Lower leg skin (tissue), 4 donors: ENCODE results near the gene ZFAND3. TPM values are rescaled to one million over a fixed set of nuclear protein-coding genes. Genes with fewer than 3 reads are reported as not detected.

Experiments used
- DNase-seq, 2 donors: peaks; one replicate each; pipeline ENCODE4 v3.0.0-alpha.2; 2019; ENCODE audit warnings: low spot score in 2 of 2
- H3K4me3 ChIP-seq: fragments of 200-600 bp; sonication (generic); 2 replicates; pipeline ENCODE4 v1.5.1; 2017; ENCODE audit warnings: mild to moderate bottlenecking, low read depth; ENCODE audit not compliant: poor library complexity, severe bottlenecking
- POLR2A ChIP-seq, 2 donors: fragments of 450-650 bp; IDR thresholded peaks; one replicate each; pipeline ENCODE4 v1.6.1; 2016 to 2017; ENCODE audit warnings: antibody characterized with exemption in 2 of 2, mild to moderate bottlenecking in 1 of 2, moderate library complexity in 1 of 2
- WGBS, 2 donors: methylation state at CpG; one replicate each; pipeline ENCODE4 v1.1.5; 2018; 5-methylcytosine and 5-hydroxymethylcytosine counted together
- intact Hi-C: fragments of 100-400 bp; cut with DNase I; formaldehyde crosslinking; loops from one replicate; pipeline ENCODE4 v1.15.0; 2023; ENCODE audit warnings: low total_unique reads
- total RNA-seq, 4 donors: library from RNA; depleted of rRNA; stranded (reverse); fragments of >200 nt; gene quantifications; one replicate each; pipeline ENCODE4 v1.1.0, GENCODE V29; 2016
- TF ChIP-seq, protein P1 (sequence below), 3 donors: fragments of 450-650 bp; IDR thresholded peaks; one replicate each; pipeline ENCODE4 v1.5.1; 2016; ENCODE audit warnings: antibody characterized with exemption in 3 of 3, mild to moderate bottlenecking in 3 of 3, moderate library complexity in 2 of 3

The ZFAND3 gene
- total RNA-seq, 4 donors from 2014 or later, result 26.3 to 40.8 (median 30.3) TPM

DNA sequence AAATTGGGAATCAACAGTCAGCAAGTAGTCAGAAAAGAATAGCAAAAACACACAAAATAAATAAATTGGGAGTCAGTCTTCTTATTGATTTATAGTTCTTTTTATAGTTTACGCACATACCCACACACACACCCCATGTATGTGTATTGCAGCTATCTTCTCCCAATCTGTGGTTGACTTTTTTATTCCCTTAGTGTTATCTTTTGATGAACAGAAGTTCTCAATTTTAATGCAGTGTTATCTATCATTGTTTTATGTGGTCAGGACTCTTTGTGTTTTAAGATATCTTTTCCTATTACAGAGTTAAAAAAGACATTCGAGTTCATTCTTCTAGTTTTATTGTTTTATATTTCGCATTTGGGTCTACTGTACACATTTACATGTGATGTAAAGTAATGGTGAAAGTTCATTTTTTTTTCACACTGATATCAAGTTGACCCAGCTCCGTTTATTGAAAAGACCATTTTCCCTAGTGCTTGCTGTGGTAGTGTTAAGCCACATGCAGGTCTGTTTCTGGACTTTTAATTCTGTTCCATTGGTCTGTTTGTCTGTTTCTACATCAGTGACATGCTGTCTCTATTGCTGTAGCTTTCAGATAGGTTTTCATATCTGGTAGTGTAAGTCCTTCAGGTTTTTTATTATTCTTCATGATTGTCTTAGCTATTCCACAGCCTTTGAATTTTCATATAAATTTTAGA, 78.4 kb downstream of the ZFAND3 start:
- H3K4me3 ChIP-seq, result no peak overlapping the region
- 77 to 87% methylated on average over 4 of the region's 4 CpGs for WGBS, 2 donors
- no peak for DNase-seq
- no peak for TF ChIP-seq POLR2A (IDR thresholded peaks at IDR 0.05)
- TF ChIP-seq, protein P1, sequence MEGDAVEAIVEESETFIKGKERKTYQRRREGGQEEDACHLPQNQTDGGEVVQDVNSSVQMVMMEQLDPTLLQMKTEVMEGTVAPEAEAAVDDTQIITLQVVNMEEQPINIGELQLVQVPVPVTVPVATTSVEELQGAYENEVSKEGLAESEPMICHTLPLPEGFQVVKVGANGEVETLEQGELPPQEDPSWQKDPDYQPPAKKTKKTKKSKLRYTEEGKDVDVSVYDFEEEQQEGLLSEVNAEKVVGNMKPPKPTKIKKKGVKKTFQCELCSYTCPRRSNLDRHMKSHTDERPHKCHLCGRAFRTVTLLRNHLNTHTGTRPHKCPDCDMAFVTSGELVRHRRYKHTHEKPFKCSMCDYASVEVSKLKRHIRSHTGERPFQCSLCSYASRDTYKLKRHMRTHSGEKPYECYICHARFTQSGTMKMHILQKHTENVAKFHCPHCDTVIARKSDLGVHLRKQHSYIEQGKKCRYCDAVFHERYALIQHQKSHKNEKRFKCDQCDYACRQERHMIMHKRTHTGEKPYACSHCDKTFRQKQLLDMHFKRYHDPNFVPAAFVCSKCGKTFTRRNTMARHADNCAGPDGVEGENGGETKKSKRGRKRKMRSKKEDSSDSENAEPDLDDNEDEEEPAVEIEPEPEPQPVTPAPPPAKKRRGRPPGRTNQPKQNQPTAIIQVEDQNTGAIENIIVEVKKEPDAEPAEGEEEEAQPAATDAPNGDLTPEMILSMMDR (IDR thresholded peaks at IDR 0.05), result no peak
- intact Hi-C loops, result no loop called here

DNA sequence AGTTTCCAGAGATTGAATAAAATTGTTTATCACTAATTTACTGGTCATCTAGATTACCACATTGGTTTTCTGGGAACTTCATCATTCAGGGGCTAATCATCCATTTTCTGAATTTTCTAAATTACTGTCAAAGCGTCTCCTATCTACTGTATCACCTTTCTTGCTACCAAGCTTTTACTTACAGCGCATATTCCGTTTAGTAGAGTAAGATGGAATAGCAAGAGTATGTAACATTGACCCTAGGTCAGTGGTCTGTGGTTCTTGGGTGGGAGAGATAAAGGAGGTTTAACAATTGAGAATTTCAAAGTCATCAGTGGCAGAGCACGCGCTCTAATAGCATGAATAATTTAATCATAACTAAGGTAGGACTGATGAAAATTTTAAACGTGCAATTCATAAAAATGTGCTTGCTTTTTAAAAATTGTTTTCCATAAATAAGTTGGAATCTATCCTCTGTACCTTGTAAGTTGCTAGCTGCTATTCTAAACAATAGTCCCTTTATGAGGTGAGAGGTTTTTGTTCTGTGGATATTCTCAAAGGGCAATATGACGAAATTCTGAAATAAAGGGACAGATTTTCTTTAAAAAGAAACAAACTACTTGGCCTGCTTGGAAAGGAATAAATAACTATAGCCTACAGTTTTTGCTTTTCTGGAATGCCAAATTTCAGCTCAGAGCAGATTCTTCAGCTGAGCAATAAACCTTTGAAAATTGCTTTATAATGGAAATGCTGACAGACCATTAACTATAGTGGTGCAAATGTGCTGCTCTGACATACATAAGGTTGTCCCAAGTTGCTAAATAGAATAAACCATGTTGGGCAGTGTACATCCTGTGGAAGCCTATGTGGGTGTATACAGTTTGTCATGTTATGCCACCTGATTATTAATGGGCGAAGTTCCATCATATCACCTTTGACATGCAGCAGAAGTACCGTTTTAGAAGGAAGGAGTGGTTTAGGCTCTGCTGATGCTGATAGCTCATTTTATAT, 84.1 kb downstream of the ZFAND3 start:
- WGBS, 2 donors, result 78 to 83% methylated on average over 9 of the region's 9 CpGs
- intact Hi-C loops, result no loop called here
- no peak overlapping the region for H3K4me3 ChIP-seq
- no peak for DNase-seq
- TF ChIP-seq, protein P1 (IDR thresholded peaks at IDR 0.05), result no peak
- no peak for TF ChIP-seq POLR2A (IDR thresholded peaks at IDR 0.05)

DNA sequence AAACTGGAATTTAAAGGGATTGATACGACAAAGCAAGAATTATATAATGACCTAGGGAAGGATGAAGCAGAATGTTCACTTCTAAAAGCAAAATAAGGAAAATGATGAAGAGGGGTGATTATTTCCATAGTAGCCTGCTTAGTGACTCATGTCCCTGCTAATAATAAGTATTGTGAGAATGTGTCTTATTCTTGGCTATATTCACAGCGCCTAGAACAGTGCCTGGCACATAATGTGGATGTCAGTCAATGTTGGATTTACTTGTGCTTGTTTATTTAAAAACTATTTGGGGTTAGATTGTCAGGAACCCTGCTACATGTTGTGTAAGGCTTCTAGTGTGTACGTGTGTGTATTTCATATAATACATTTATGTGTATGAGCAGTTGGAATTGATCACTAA, 85.1 kb downstream of the ZFAND3 start:
- no peak for TF ChIP-seq POLR2A (IDR thresholded peaks at IDR 0.05)
- TF ChIP-seq, protein P1 (IDR thresholded peaks at IDR 0.05), result no peak
- 79 to 83% methylated on average over 3 of the region's 3 CpGs for WGBS, 2 donors
- intact Hi-C loops, result no loop called here

DNA sequence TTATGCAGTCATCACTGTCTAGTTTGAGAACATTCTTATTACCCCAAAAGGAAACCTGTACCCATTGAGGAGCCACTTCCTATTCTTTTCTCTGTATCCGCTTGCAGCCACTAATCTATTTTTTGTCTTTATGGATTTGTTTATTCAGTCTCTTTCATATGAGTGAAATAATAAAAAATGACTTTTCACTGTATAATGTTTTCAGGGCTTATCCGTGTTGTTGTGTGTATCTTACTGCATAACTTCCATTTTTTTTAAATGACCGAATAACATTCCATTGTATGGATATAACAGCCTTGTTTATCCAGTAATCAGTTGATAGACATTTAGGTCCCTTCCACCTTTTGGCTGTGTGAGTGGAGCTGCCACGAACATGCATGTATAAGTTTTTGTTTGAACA, 86.6 kb downstream of the ZFAND3 start:
- no peak for DNase-seq
- H3K4me3 ChIP-seq, result no peak overlapping the region
- TF ChIP-seq, protein P1 (IDR thresholded peaks at IDR 0.05), result no peak
- no peak for TF ChIP-seq POLR2A (IDR thresholded peaks at IDR 0.05)
- 93 to 95% methylated on average over 4 of the region's 4 CpGs for WGBS, 2 donors
- intact Hi-C loops, result no loop called here

More for the DNA sequence above, 85.1 kb downstream of the ZFAND3 start:
- DNase-seq, result no peak
- H3K4me3 ChIP-seq, result no peak overlapping the region

DNA sequence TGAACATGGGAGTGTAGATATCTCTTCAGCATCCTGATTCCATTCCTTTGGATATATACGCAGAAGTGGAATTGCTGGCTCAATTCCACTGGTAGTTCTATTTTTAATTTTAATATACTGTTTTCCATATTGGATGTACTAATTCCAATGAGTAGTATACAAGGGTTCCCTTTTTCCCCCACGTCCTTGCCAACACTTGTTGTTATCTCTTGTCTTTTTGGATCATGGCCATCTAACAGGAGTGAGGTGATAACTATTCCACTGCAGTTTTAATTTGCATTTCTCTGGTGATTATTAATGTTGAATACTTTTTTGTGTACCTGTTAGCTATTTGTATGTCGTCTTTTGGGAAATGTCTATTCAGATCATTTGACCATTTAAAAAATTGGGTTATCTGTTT, 91.5 kb downstream of the ZFAND3 start:
- 91 to 95% methylated on average over 3 of the region's 3 CpGs for WGBS, 2 donors
- TF ChIP-seq, protein P1 (IDR thresholded peaks at IDR 0.05), result no peak
- no peak for TF ChIP-seq POLR2A (IDR thresholded peaks at IDR 0.05)
- no peak for DNase-seq
- no peak overlapping the region for H3K4me3 ChIP-seq
- intact Hi-C loops, result no loop called here
